GM19193 (cell line): ENCODE measurements around the gene BID.

ENCODE experiments used
- POLR2A ChIP-seq: IDR thresholded peaks from 4 replicates; pipeline ENCODE4 v1.6.1; 2011; ENCODE audit not compliant: insufficient read depth, insufficient read length; ENCODE audit errors: extremely low read depth

Gene BID

DNA sequence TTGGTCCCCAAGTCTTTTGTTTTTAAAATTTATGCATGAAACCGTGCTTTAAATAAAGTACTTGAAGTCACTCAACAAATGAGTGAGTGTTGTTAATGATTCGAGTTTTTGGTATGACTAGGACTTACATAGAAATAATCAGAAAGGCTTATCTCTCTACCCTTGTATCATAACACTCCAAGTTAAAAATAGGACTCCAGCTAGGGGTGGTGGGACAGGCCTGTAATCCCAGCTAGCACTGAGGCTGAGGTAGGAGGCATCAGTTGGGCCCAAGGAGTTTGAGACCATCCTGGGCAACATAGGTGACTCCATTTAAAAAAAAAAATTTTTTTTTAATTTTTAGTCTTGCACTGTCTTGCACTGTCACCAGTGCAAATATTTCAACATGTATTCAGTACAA is 80.1 kb downstream of the BID start:
- TF ChIP-seq POLR2A = no peak

DNA sequence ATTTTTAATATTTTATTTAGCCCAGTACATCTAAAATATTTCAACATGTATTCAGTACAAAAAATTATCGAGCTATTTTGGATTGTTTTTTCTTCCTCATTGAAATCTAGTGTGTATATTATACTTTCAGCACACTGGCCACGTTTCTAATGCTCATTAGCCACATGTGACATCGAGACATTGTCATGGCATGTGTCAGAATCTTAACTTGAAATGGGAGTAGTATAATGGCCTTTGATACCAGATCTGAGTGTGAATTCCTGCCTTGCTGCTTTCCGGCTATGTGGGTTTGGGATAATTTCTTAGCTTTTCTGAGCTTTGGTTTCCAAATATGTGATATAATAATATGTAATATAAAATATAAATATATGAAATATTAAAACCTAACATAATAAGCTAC is 81.4 kb downstream of the BID start:
- no peak for TF ChIP-seq POLR2A

DNA sequence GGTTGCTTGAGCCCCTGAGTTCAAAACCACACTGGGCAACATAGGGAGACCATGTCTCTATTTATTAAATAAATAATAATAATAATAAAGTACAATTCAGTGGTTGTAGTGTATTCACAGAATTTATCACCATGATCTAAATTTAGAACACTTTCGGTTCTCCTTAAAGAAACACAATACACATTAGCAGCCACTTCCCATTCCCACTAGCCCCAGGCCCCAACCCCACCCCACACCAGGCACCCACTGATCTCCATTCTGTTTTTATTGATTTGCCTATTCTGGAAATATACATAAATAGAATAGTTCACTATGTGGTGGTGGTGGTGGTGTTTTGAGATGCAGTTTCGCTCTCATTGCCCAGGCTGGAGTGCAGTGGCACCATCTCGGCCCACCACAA is 90.0 kb downstream of the BID start:
- no peak for TF ChIP-seq POLR2A
